HEK293T (cell line): Measurements from ENCODE around the gene FMO3.

ENCODE experiments used
- CTCF ChIA-PET: fragments of 350-600 bp; formaldehyde crosslinking; extraction: SDS; loops from one replicate; lab custom pipeline; 2021; ENCODE audit warnings: antibody characterized with exemption, inconsistent platforms; lab: Yijun Ruan, JAX
- POLR2A ChIA-PET: fragments of 350-600 bp; formaldehyde crosslinking; extraction: SDS; loops from one replicate; lab custom pipeline; 2020; ENCODE audit warnings: antibody characterized with exemption, inconsistent platforms; lab: Yijun Ruan, JAX
- DNase-seq: peaks from one replicate; pipeline ENCODE4 v3.0.0; 2012; ENCODE audit warnings: mixed read lengths; ENCODE audit errors: extremely low spot score
- ARNT ChIP-seq: fragments of 450-650 bp; IDR thresholded peaks from 2 replicates; pipeline ENCODE4 v1.6.1; 2017; ENCODE audit warnings: mild to moderate bottlenecking
- BHLHE40 ChIP-seq: fragments of 450-650 bp; IDR thresholded peaks from 2 replicates; pipeline ENCODE4 v1.6.1; 2016; ENCODE audit warnings: mild to moderate bottlenecking, moderate library complexity, borderline replicate concordance
- CTBP1 ChIP-seq: fragments of 450-650 bp; IDR thresholded peaks from 2 replicates; pipeline ENCODE4 v1.6.1; 2016; ENCODE audit warnings: borderline replicate concordance
- ELF4 ChIP-seq: fragments of 450-650 bp; IDR thresholded peaks from 2 replicates; pipeline ENCODE4 v1.6.1; 2017; ENCODE audit warnings: antibody characterized with exemption
- FOXA1 ChIP-seq: fragments of 450-650 bp; IDR thresholded peaks from 2 replicates; pipeline ENCODE4 v1.6.1; 2016; ENCODE audit warnings: mild to moderate bottlenecking
- FOXK2 ChIP-seq: fragments of 450-650 bp; IDR thresholded peaks from 2 replicates; pipeline ENCODE4 v1.6.1; 2016; ENCODE audit warnings: mild to moderate bottlenecking
- FOXM1 ChIP-seq: fragments of 450-650 bp; IDR thresholded peaks from 2 replicates; pipeline ENCODE4 v1.6.1; 2017; ENCODE audit warnings: mild to moderate bottlenecking, borderline replicate concordance
- HDGF ChIP-seq: fragments of 450-650 bp; IDR thresholded peaks from 2 replicates; pipeline ENCODE4 v1.6.1; 2017; ENCODE audit warnings: antibody characterized with exemption, borderline replicate concordance
- L3MBTL2 ChIP-seq: fragments of 450-650 bp; conservative IDR thresholded peaks from 2 replicates; pipeline ENCODE4 v1.6.1; 2016; ENCODE audit warnings: mild to moderate bottlenecking
- LEF1 ChIP-seq: fragments of 450-650 bp; IDR thresholded peaks from 2 replicates; pipeline ENCODE4 v1.6.1; 2017; ENCODE audit warnings: mild to moderate bottlenecking, borderline replicate concordance
- NFRKB ChIP-seq: fragments of 450-650 bp; IDR thresholded peaks from 2 replicates; pipeline ENCODE4 v1.6.1; 2016; ENCODE audit warnings: mild to moderate bottlenecking, moderate library complexity
- SP1 ChIP-seq: fragments of 450-650 bp; IDR thresholded peaks from 2 replicates; pipeline ENCODE4 v1.6.1; 2017
- SUZ12 ChIP-seq: fragments of 450-650 bp; IDR thresholded peaks from 2 replicates; pipeline ENCODE4 v1.6.1; 2016; ENCODE audit warnings: mild to moderate bottlenecking
- TARDBP ChIP-seq: fragments of 450-650 bp; IDR thresholded peaks from 2 replicates; pipeline ENCODE4 v1.6.1; 2016
- ZNF384 ChIP-seq: fragments of 450-650 bp; IDR thresholded peaks from 2 replicates; pipeline ENCODE4 v1.6.1; 2016
- TF ChIP-seq, protein P1 (sequence below): fragments of 450-650 bp; IDR thresholded peaks from 2 replicates; pipeline ENCODE4 v1.6.1; 2016

Gene FMO3

DNA sequence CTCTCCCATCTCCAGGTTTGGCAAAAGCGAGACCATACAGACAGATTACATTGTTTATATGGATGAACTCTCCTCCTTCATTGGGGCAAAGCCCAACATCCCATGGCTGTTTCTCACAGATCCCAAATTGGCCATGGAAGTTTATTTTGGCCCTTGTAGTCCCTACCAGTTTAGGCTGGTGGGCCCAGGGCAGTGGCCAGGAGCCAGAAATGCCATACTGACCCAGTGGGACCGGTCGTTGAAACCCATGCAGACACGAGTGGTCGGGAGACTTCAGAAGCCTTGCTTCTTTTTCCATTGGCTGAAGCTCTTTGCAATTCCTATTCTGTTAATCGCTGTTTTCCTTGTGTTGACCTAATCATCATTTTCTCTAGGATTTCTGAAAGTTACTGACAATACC lies 26.4 kb downstream of the FMO3 start:
- POLR2A ChIA-PET, result no interaction called here
- no peak for DNase-seq
- CTCF ChIA-PET, result no interaction called here
- no peak for TF ChIP-seq SP1
- TF ChIP-seq HDGF, result no peak
- no peak for TF ChIP-seq NFRKB
- TF ChIP-seq FOXA1, result no peak
- TF ChIP-seq TARDBP, result no peak
- no peak for TF ChIP-seq L3MBTL2
- TF ChIP-seq LEF1, result no peak
- TF ChIP-seq, protein P1, sequence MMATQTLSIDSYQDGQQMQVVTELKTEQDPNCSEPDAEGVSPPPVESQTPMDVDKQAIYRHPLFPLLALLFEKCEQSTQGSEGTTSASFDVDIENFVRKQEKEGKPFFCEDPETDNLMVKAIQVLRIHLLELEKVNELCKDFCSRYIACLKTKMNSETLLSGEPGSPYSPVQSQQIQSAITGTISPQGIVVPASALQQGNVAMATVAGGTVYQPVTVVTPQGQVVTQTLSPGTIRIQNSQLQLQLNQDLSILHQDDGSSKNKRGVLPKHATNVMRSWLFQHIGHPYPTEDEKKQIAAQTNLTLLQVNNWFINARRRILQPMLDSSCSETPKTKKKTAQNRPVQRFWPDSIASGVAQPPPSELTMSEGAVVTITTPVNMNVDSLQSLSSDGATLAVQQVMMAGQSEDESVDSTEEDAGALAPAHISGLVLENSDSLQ, result no peak
- TF ChIP-seq ARNT, result no peak
- no peak for TF ChIP-seq ELF4

GRCh38 chr1:171119648-171120047 lies 28.9 kb downstream of the FMO3 start:
- ChIA-PET CTCF (no interaction called here), POLR2A (no interaction called here)
- TF ChIP-seq FOXM1 (no peak), CTBP1 (no peak), LEF1 (no peak), BHLHE40 (no peak), ELF4 (no peak), NFRKB (no peak), ZNF384 (no peak), SP1 (no peak), HDGF (no peak), FOXK2 (no peak), SUZ12 (no peak), FOXA1 (no peak), TARDBP (no peak), L3MBTL2 (no peak), ARNT (no peak)
- TF ChIP-seq, protein P1, result no peak
- DNase-seq, result no peak

DNA sequence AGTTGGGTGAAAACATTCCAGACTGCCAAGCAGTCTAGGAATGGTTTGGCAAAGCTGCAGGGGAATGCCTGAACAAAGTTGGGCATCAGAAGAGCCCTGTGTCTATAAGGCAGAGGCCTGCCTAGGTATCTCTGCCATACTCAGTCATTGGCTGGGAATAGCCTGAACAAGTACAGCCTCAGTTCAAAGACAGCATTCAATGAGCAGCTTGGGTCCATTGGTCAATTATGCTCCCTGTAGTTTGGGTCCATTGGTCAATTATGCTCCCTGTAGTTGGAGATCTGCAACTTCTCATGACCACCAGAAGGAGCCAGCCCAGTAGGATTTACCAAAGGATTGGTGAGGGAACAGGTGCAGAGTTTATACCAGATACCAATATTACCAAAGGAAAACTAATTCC lies 31.6 kb downstream of the FMO3 start:
- ChIA-PET POLR2A (no interaction called here), CTCF (no interaction called here)
- no peak for DNase-seq
- TF ChIP-seq NFRKB (no peak), FOXA1 (no peak), SUZ12 (no peak), HDGF (no peak), SP1 (no peak), ARNT (no peak), BHLHE40 (no peak), LEF1 (no peak), FOXM1 (no peak), ZNF384 (no peak)

DNA sequence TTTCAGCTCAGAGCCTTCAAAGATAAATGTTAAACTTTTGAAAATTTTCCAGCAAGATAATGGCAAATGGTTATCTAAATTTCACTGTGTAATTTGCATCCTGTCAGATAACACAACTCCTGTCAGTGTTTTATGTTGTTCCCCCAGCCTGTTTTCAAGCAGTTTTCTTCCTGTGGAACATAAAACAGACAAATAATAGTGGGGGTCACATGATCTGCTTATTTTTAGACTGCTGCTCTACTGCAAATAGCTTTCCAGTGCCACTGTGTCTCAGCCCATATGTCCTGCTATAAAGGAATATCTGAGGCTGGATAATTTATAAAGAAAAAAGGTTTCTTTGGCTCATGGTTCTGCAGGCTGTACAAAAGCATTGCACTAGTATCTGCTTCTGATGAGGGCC lies 32.2 kb downstream of the FMO3 start:
- DNase-seq, result no peak
- POLR2A ChIA-PET, result no interaction called here
- CTCF ChIA-PET, result no interaction called here
- TF ChIP-seq HDGF (no peak), SUZ12 (no peak), FOXA1 (no peak)
- TF ChIP-seq, protein P1, result no peak

- CTCF ChIA-PET, result no interaction called here
- TF ChIP-seq HDGF (no peak), L3MBTL2 (no peak), SP1 (no peak), FOXA1 (no peak), ELF4 (no peak), CTBP1 (no peak), FOXK2 (no peak), TARDBP (no peak), ZNF384 (no peak), ARNT (no peak)
- TF ChIP-seq, protein P1, result no peak
- DNase-seq, result no peak
- POLR2A ChIA-PET, result no interaction called here
Observed at GRCh38 chr1:171126504-171126903, 35.8 kb downstream of the FMO3 start.

GRCh38 chr1:171127099-171127498 lies 36.4 kb downstream of the FMO3 start:
- DNase-seq, result no peak
- TF ChIP-seq ZNF384 (no peak), NFRKB (no peak), CTBP1 (no peak), ELF4 (no peak), SP1 (no peak), BHLHE40 (no peak), FOXA1 (no peak), HDGF (no peak), FOXK2 (no peak)
- CTCF ChIA-PET, result no interaction called here
- POLR2A ChIA-PET, result no interaction called here
